Heart left ventricle (tissue), 16 donors: ENCODE results near the gene NPY5R. TPM values are rescaled to one million over a fixed set of nuclear protein-coding genes. Genes with fewer than 3 reads are reported as not detected.

ENCODE experiments used
- ATAC-seq, 4 donors: fragments of 200-7000 bp; cut with Tn5 transposase; one replicate each; pipeline ENCODE4 v1.9.1; 2020 to 2022; ENCODE audit warnings: moderate library complexity in 4 of 4, mild to moderate bottlenecking in 3 of 4, moderate number of reproducible peaks in 1 of 4
- DNase-seq, 5 donors: peaks; one replicate each; pipeline ENCODE4 v3.0.0-alpha.2; 2020
- H3K27ac ChIP-seq, 12 donors: fragments of 200-600 bp; sonication (generic) in 4 of 12; one replicate each; pipeline versions ENCODE4 v1.5.0 to v1.8.0; 2016 to 2022; ENCODE audit warnings: mild to moderate bottlenecking in 2 of 12
- H3K27me3 ChIP-seq, 9 donors: fragments of 200-600 bp; sonication (generic) in 2 of 9; one replicate each; pipeline versions ENCODE4 v1.5.1 to v1.8.0; 2016 to 2022; ENCODE audit warnings: mild to moderate bottlenecking in 3 of 9
- H3K36me3 ChIP-seq, 9 donors: fragments of 200-600 bp; sonication (generic) in 2 of 9; one replicate each; pipeline versions ENCODE4 v1.5.0 to v1.8.0; 2018 to 2022; ENCODE audit warnings: mild to moderate bottlenecking in 2 of 9
- H3K4me1 ChIP-seq, 12 donors: fragments of 200-600 bp; sonication (generic) in 4 of 12; one replicate each; pipeline versions ENCODE4 v1.5.0 to v1.8.0; 2016 to 2022; ENCODE audit warnings: mild to moderate bottlenecking in 3 of 12
- H3K4me3 ChIP-seq, 12 donors: fragments of 200-600 bp; sonication (generic) in 4 of 12; one replicate each; pipeline versions ENCODE4 v1.5.0 to v1.8.0; 2017 to 2022; ENCODE audit warnings: mild to moderate bottlenecking in 9 of 12, moderate library complexity in 4 of 12
- H3K9me3 ChIP-seq, 12 donors: fragments of 200-600 bp; sonication (generic) in 4 of 12; one replicate each; pipeline versions ENCODE4 v1.5.0 to v1.8.0; 2016 to 2022; ENCODE audit warnings: mild to moderate bottlenecking in 1 of 12
- CTCF ChIP-seq, 12 donors: fragments of 200-600 bp; sonication (generic) in 4 of 12; IDR thresholded peaks; one replicate each; pipeline versions ENCODE4 v1.5.0 to v1.8.0; 2018 to 2022; ENCODE audit warnings: antibody characterized with exemption in 12 of 12, mild to moderate bottlenecking in 5 of 12
- POLR2A ChIP-seq, 2 donors: fragments of 450-650 bp; IDR thresholded peaks; one replicate each; pipeline ENCODE4 v1.6.1; 2017; ENCODE audit warnings: antibody characterized with exemption in 2 of 2, mild to moderate bottlenecking in 2 of 2, moderate library complexity in 2 of 2
- WGBS, 4 donors: extraction: QIAGEN DNeasy Blood & Tissue Kit in 2 of 4; methylation state at CpG; one replicate each; pipeline versions ENCODE4 v1.1.5 to v1.1.7; 2013 to 2018; 5-methylcytosine and 5-hydroxymethylcytosine counted together
- intact Hi-C, 10 donors: fragments of 100-400 bp; cut with DNase I; formaldehyde crosslinking; loops; one replicate each; pipeline versions ENCODE4 v1.11.1 to v1.14.2; 2022
- polyA plus RNA-seq, 2 donors: library from polyadenylated mRNA; stranded (reverse); fragments of 200-250 nt; gene quantifications; one replicate each; pipeline ENCODE4 v1.2.3, GENCODE V29; 2013
- total RNA-seq, 9 donors: library from RNA; depleted of rRNA in 2 of 9; stranded (reverse); fragments of >200 nt in 2 of 9; fragmentation: NEBNext Ultra II Directional in 3 of 9; extraction: Animal tissue kit (Norgen Biotek cat#: 25700) in 3 of 9; gene quantifications; one replicate each; pipeline versions ENCODE4 v1.1.0 to v1.2.4, GENCODE V29; 2016 to 2023
- donor health status: ischemic (EF 13 %, LVEDD 7.1; RV severe dilation, severe dysfunction).
- donor health status: healthy with polysubstance abuse.
- donor health status: DM: no; HTN: yes; CAD: no.
- donor health status: DM: no; HTN: no; CAD: no.
- donor health status: ischemic (EF 25% LVEDD 6.9; RV normal size, moderate dysfunction).
- donor health status: ischemic (EF 25% LVEDD 5.7; RV mildly dilated, moderate dysfunction).
- donor health status: healthy.
- donor health status: DM: yes; HTN: yes; CAD: no.
- donor health status: ischemic (EF 35%, LVEDD 5.7; RV mildly dilated, moderate dysfunction).
- donor health status: nonischemic (EF 11% LVEDD 7.7; RV severe dilation, severe dysfunction).
- donor health status: DM: yes; HTN: yes; CAD: no.
- donor health status: PGD.
- donor health status: ischemic (EF 29% LVEDD 5.4; RV normal size, mild dysfunction).
- donor health status: nonischemic (EF 23%, LVEDD 6.1; RV moderate dilation, normal function).

The NPY5R gene
- total and polyA plus RNA-seq, 11 donors, result 0.04 to 0.52 (median 0.17) TPM; not detected in 5

DNA sequence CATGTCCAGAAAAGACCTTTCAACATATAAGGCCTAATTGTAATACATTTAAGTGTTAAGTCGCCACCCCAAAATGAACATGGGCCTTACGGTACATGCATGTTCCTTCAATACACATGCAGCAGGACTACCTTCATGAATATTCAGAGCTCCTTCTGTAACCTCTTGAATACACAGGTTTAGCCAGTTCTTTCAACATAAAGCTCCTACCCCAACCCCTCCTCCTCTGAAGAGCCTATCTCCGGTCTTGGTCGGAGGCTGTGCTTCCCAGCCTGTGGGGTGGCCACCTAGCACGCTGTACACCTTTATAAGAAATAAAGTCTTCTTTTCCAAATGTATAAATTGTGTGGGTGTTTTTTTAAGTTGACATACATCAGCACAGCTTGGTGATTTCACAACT, 28.3 kb downstream of the NPY5R start:
- Histone ChIP-seq H3K36me3 (no peaks in the 10 kb centered on the region), H3K27me3 (no peaks in the 10 kb centered on the region), H3K4me3 (no peak overlapping the region), H3K4me1 (no peaks in the 10 kb centered on the region), H3K27ac (no peak overlapping the region), H3K9me3 (no peaks in the 10 kb centered on the region)
- TF ChIP-seq CTCF (IDR thresholded peaks at IDR 0.05), result no peak
- TF ChIP-seq POLR2A (IDR thresholded peaks at IDR 0.05), result no peak
- WGBS, 4 donors, result 89 to 96% (median 92%) methylated on average over 5 of the region's 5 CpGs
- DNase-seq (no peak), ATAC-seq (no peak)
- intact Hi-C loops, result no loop called here

DNA sequence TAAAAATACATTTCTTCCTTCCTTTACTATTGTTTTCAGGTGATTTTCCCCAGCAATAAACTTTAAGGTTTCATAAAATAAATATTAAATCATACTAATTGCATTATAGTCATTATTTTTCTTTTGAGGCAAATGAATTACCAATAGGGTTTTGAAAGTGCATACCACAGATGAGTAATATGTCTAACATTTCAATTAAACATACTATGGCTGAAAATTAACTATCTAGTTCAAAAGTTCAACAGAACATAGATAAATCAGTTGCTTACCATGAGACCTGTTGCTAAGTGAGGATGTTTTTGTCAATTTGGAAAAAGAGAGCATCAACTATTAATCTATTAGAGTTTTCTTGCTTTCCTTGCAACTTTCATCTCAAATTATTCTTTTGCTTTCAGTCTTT, 35.0 kb downstream of the NPY5R start:
- Histone ChIP-seq H3K36me3 (no peaks in the 10 kb centered on the region), H3K27ac (no peak overlapping the region), H3K4me3 (no peak overlapping the region), H3K27me3 (no peaks in the 10 kb centered on the region), H3K4me1 (no peaks in the 10 kb centered on the region), H3K9me3 (no peaks in the 10 kb centered on the region)
- DNase-seq, result no peak
- intact Hi-C loops, result no loop called here
- ATAC-seq, result no peak
- TF ChIP-seq POLR2A (IDR thresholded peaks at IDR 0.05) (no peak), CTCF (IDR thresholded peaks at IDR 0.05) (no peak)

- no peak overlapping the region for H3K4me3 ChIP-seq
- DNase-seq (no peak), ATAC-seq (no peak)
- no peaks in the 10 kb centered on the region for H3K4me1 ChIP-seq
- H3K36me3 ChIP-seq, result no peaks in the 10 kb centered on the region
- no peaks in the 10 kb centered on the region for H3K9me3 ChIP-seq
- WGBS, 4 donors, result 72 to 84% (median 83%) methylated on average over 5 of the region's 5 CpGs
- intact Hi-C loops, result no loop called here
- TF ChIP-seq POLR2A (IDR thresholded peaks at IDR 0.05) (no peak), CTCF (IDR thresholded peaks at IDR 0.05) (no peak)
- no peaks in the 10 kb centered on the region for H3K27me3 ChIP-seq
- no peak overlapping the region for H3K27ac ChIP-seq
These were observed 37.0 kb downstream of the NPY5R start for GRCh38 chr4:163380703-163381102.

DNA sequence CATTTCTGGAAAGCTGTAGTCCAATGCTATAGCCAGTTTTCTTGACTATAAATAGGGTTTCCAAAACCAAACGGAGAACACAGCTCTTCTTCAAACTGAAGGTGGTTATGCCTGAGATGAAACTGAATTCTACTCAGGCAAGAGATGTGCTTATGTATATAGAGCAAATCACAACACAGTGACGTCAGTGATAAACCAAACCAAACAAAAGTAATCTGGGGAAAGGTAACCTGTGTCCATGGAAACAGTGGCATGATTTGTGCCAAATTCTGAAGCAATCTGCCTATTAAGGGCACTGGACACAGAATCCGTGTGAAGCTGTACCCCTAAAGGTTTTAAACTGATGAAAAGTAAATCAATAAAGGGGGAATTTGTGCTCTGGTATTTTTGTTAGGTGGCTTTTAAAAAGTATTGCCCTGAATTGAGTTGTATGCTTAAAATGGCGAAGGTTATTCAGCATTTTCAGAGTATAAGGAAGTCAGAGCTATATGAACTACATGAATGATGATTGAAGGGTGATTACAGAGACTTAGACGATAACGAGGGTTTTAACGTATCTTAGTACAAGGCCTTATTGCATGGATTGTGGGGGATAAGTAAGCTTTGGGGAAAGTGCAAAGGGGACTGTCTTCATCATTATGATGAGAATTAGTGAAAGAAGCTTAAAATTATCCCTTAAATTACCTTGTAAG, 38.6 kb downstream of the NPY5R start:
- 83 to 86% (median 84%) methylated on average over 7 of the region's 7 CpGs for WGBS, 4 donors
- ATAC-seq (no peak), DNase-seq (no peak)
- H3K9me3 ChIP-seq, result no peaks in the 10 kb centered on the region
- TF ChIP-seq CTCF (IDR thresholded peaks at IDR 0.05), result no peak
- TF ChIP-seq POLR2A (IDR thresholded peaks at IDR 0.05), result no peak
- intact Hi-C loops, result no loop called here
- H3K27me3 ChIP-seq, result no peaks in the 10 kb centered on the region
- H3K4me3 ChIP-seq, result no peak overlapping the region
- no peaks in the 10 kb centered on the region for H3K4me1 ChIP-seq
- H3K36me3 ChIP-seq, result no peaks in the 10 kb centered on the region
- H3K27ac ChIP-seq, result no peak overlapping the region
